NCI-H748 treated with DMSO at 0.1 percent for 48 hours (cell line): ENCODE measurements around the gene SRMS.

Experiments used
- DNase-seq: peaks from one replicate; lab custom pipeline; 2025; lab: John Stamatoyannopoulos, UW

The SRMS gene

DNA sequence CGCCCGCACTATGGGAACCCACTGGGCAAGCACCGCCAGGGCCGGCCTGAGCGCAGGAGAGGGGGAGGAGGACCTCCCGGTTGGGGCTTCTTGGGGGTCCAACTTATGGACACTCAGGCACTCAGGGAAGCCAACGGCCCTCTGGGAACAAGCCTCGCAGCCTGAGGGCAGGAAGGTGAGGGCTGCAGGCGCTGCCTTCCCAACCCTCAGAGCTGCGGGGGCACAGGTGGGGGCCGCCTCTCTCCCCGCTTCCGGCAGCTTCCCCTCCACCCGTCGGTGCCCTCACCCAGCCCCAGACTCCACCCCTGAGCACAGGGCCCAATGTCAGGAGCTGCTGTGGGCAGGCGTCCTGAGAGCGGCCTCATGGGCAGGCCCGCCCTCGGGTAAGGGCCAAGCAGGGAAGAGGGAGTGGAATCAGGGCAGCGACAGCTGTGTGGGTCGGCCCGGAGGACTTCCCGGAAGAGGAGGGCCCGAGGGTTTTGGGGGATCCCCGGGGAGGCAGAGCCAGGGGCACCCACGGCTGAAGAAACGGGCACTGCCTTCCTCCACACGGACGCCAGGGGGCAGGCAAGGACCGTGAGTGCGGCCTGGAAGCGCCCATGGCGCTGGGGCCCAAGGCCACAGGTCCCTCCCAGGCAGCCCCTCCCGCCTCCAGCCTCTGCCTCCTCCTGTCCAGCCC lies 9.9 kb downstream of the SRMS start:
- peak; percentile 12 for DNase-seq

DNA sequence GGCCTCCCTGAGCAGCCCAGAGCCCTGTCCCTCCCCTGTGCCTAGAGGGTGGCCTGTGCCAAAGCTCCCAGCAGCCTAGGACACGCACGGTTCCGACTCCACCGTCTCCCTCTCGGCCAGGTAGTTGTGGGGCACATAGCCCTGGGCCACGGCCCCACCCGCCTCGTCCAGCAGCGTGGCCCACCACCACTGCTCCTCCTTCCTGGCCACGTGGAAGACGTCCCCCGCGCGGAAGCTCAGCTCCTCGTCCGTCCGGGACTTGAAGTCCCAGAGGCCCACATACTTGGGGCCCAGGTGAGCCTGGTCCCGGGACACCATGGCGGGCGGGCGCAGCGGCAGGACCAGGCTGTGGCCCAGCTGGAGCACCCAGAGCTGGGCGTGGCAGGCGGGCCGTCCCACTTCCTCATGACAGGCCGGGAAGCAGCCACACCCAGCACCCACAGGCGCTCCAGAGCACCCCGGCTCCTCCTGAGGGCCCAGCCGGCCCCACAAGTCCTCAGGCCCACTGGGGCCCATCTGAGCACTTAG lies 10.5 kb downstream of the SRMS start, which contains the start of gene PTK6:
Gene PTK6 (minus strand): TSS at position 380 of the 528 bp plus-strand sequence. CDS start 62 bp downstream, at position 318.
- no peak for DNase-seq

- no peak for DNase-seq
These were observed 11.1 kb downstream of the SRMS start for GRCh38 chr20:63536241-63536977.

DNA sequence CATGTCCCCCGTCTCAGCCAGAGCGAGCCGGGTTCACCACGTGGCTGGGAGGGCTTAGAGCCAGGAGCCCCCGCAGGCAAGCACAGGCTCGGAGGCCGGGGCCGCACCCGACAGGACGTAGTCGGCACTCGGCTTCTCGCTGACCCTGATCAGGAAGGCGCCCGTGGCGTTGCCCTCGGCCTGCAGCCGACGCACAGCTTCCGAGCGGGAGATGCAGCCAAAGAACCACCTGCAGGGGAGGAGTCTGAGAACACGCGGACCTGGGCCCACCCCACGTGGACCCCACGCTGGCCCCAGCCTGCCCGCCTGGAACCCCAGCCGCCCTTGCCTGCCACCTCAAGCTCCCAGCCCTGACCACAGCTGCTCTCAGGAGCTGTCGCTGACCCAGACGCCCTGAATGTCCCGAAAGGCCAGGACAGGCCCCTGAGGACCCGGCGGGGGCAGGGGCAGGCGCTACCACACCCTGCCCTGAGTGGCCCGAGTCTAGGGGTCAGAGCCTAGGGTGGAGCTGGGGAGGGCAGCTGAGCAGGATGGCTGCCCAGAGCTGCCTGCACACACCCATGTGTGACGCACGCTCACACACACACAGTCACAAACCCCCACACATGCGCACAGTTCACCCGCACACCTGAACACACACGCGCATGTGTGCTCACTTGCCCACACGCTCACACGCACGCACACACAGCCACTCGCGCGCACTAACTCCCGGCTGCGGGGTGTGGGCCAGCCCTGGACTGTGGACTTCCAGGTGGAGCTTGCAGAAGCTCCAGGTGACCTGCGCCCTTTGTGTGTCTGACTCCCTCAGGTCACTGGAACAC lies 12.5 kb downstream of the SRMS start:
- no peak for DNase-seq

GRCh38 chr20:63534427-63534830 lies 13.1 kb downstream of the SRMS start:
- no peak for DNase-seq

GRCh38 chr20:63533871-63534393 lies 13.6 kb downstream of the SRMS start:
- DNase-seq, result no peak

- no peak for DNase-seq
These were observed 14.2 kb downstream of the SRMS start for GRCh38 chr20:63533388-63533787.

DNA sequence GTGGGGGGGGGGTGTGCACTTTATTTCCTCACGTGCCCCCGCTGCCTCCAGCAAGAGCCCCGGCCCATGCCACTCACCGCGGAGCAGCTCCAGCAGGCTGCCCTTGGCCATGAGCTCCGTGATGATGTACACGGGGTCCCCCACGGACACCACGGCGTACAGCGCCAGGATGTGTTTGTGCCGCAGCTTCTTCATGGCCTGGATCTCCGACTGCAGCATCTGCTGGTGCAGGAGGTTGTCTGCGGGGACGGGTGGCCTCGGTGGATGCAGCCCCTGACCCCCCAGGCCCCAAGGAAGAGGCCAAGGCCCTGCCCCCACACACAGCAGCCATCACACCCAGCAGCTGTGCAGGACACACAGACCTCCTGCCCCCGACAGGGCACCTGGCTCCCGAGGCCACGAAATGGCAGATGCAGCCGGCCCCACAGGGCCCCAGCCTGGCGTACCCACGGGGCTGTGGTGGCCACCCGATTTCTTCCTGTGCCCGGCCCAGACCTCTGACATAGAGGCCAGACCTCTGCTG lies 15.0 kb downstream of the SRMS start:
- no peak for DNase-seq

DNA sequence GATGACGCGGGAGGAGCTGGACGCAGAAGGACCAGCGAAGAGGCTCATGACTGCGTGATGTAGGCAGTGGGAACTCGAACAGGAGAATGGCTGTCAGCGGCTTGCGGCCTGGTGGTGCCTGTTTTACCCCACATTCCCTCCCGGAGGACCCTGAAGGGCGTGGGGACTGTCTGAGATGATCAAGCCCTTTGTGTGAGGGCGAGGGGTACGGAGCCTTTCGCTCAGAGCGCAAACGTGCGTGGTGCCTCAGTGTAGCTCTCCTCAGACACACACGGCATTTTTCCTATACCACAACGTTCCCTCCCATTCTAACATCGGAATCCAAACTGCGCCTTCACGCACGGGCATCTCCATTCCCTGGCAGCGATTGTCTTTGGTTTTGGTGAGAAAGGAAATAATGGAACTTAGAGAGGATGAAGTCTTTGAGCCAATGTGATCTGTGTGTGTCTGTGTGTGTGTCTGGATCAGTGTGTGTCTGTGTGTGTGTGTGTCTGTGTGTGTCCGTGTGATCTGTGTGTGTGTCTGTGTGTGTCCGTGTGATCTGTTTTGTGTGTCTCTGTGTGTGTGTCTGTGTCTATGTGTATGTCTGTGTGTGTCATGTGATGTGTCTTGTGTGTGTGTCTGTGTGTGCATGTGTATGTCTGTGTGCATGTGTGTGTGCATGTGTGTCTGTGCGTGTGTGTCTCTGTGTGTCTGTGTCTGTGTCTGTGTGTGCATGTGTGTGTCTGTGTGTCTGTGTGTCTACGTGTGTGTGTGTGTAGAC lies 15.7 kb downstream of the SRMS start:
- no peak for DNase-seq

- no peak for DNase-seq
These were observed 16.8 kb downstream of the SRMS start for GRCh38 chr20:63530788-63531160.

GRCh38 chr20:63529861-63530787 lies 17.4 kb downstream of the SRMS start:
- no peak for DNase-seq

DNA sequence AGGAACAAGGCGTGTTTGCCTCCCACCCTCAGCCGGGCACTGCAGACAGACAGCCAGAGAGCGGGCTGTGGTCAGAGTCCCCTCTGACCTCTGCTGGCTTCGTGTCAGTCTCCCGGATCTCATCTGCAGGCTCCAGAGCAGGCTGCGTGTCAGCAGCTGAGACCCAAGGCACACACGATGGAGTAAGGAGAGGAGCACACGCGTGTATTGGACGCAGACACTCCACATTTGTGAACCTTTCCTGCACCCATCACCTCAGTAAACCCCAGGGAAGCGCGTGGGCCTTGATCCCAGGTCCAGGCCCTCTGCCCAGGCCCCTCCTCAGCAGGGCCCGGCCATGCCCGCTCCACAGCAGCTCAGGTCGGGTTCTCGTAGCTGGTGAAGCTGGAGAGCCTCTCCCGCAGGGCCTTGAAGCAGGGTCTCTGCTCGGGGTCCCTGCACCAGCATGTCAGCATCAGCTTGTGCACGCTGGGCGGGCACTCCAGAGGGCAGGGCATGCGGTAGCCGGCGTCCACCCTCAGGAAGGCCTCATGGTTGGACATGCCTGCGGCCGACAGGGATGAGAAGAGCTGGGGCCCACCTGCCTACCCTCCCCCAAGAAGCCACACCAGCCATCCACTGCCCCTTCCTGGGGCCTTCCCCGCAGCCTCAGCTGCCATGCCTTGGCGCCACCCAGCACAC lies 18.2 kb downstream of the SRMS start:
- no peak for DNase-seq

DNA sequence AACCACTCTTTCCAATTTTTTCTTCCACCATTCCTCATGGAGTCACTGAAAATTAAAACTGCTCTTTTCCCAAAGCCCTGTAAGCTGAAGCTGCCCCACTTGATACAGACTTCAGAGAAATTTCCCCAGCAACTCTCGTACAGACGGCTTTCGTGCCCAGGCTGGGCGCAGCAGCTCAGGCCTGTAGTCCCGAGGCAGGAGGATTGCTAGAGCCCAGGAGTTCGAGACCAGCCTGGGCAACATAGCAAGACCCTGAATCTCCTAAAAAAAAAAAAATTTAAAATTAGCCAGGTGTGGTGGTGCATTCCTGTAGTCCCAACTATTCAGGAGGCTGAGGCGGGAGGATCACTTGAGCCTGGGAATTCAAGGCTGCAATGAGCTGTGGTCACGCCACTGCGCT lies 20.4 kb downstream of the SRMS start:
- no peak for DNase-seq

DNA sequence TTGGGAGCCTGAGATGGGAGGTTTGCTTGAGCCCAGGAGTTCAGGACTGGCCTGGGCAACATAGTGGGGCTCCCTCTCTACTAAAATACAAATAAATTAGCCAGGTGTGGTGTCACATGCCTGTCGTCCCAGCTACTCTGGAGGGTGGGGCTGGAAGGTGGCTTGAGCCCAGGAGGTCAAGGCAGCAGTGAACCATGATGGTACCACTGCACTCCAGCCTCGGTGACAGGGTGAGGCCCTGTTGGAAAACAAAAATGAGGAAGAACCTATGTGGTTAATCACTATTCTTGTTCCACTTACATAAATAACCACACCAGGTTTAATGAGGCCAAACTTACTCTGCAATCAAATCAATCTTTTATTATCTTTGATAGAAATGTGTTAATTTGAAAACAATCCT lies 21.6 kb downstream of the SRMS start:
- DNase-seq, result no peak

DNA sequence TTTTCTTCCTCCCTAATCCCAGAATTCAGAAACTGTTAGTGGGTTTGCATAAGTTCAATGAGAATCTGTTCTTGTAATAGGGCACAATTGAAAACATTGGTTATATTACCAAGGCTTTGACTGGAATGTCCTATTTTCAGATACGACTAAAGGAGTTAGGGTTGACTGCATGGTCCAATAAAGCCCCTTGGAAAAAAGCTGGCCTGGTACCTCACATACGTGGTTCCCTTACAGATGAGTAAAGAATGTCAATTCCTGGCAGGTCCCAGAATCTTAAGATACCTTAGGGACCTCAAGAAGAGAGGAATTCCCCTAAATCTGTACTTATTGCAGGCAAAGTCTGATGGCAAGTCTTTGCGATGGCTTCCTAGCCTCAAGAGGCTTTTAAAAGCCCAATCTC lies 22.4 kb downstream of the SRMS start:
- DNase-seq, result no peak

DNA sequence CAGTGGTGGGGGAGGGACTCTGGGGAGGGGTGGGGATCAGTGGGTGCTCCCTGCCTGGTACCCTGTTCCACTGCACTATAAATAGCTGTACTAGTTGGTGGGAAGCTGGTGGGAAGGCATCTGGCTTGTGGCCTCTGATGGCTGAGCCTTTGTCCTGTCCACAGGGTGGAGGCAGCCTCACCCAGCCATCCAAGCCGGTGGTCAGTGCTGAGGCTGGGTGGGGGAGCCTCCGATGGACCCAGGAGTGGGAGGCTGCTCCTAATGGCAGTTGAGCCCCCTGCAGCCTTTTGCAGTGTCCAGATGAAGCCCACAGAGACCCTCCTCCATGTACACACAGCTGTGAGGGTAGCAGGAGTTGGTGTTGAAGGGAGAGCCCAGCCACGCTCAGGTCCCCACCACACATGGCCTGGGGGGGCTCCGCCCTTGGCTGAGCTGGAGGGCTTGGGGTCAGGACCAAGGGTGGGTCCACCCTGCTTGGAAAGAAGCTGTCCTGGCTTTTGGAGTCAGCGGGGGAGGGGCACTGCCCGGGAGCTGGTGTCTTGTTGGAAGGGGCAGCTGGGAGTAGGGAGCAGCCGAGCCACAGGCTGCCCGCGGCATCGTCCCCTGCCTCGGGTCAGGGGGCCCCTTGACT lies 24.5 kb downstream of the SRMS start:
- DNase-seq, result no peak

GRCh38 chr20:63522091-63522868 lies 25.3 kb downstream of the SRMS start:
- no peak for DNase-seq

GRCh38 chr20:63521602-63522001 lies 25.9 kb downstream of the SRMS start:
- DNase-seq, result no peak
